Mucosa of rectum (tissue), 2 donors: ENCODE data around the gene LPIN1.

Source experiments
- H3K27ac ChIP-seq, 2 donors: one replicate each; pipeline ENCODE4 v1.7.0; 2013; ENCODE audit warnings: inconsistent platforms in 2 of 2, low read depth in 2 of 2, low read length in 2 of 2
- H3K27me3 ChIP-seq, 2 donors: one replicate each; pipeline ENCODE4 v1.7.0; 2013; ENCODE audit warnings: low read length in 2 of 2; ENCODE audit not compliant: control insufficient read depth in 2 of 2, insufficient read depth in 2 of 2
- H3K36me3 ChIP-seq, 2 donors: one replicate each; pipeline ENCODE4 v1.7.0; 2013; ENCODE audit warnings: low read length in 2 of 2; ENCODE audit not compliant: control insufficient read depth in 2 of 2, insufficient read depth in 2 of 2
- H3K4me1 ChIP-seq, 2 donors: one replicate each; pipeline ENCODE4 v1.7.0; 2013; ENCODE audit warnings: low read length in 2 of 2, mild to moderate bottlenecking in 1 of 2; ENCODE audit not compliant: control insufficient read depth in 2 of 2, insufficient read depth in 2 of 2
- H3K4me3 ChIP-seq, 2 donors: one replicate each; pipeline ENCODE4 v1.7.0; 2013; ENCODE audit warnings: low read length in 2 of 2
- H3K9ac ChIP-seq, 2 donors: one replicate each; pipeline ENCODE4 v1.7.0; 2013; ENCODE audit warnings: low read length in 2 of 2, low read depth in 1 of 2, mild to moderate bottlenecking in 1 of 2
- H3K9me3 ChIP-seq, 2 donors: one replicate each; pipeline ENCODE4 v1.7.0; 2013; ENCODE audit warnings: low read length in 2 of 2; ENCODE audit not compliant: control insufficient read depth in 2 of 2
- donor health status: healthy.
- donor health status: Normal muscosa, but diverticular disease.

The LPIN1 gene

DNA sequence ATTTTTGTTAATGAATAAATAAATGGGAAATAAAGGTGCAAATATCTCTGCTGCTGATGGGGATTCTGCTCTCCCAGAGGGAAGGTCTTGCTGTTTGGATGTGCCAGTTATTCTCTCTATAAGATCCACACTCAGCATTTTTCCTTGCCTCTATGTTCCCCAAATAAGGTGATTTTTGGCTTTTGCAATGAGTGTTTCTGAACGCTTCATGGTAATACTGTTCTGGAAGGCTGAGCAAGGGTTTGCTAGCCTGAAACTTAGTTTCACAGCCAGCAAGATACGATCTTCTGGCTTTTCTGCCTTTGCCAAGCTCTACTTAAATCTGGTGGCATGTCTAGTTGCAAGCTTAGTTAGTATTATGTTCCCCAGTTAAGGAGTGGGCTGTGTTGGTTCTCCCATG, 114.6 kb downstream of the LPIN1 start:
- Histone ChIP-seq H3K4me3 (no peak overlapping the region), H3K36me3 (no peaks in the 10 kb centered on the region), H3K27ac (no peak overlapping the region), H3K9ac (no peak overlapping the region), H3K9me3 (no peaks in the 10 kb centered on the region), H3K4me1 (no peaks in the 10 kb centered on the region), H3K27me3 (no peaks in the 10 kb centered on the region)

DNA sequence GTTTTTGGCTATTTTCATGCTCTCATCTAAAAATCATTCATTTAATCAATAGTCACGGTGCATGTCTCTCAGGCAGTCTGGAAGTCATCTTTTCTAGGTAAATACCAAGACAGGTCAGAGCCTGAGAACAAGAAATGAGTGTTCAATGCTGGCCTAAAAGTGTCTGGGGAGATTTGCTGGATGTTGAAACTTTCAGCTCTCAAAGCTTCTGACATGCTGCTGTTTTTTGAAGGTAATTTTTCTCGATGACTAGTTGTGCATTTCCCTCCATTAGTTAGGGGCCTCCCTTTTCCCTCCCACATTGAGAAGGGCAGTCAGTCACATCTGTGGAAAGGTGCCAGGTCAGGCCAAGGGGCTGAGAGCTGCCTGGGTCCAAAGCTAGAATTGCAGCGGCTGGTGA, 115.6 kb downstream of the LPIN1 start:
- H3K27ac ChIP-seq, result no peak overlapping the region
- H3K36me3 ChIP-seq, result no peaks in the 10 kb centered on the region
- H3K9ac ChIP-seq, result no peak overlapping the region
- H3K9me3 ChIP-seq, result no peaks in the 10 kb centered on the region
- H3K4me3 ChIP-seq, result no peak overlapping the region
- no peaks in the 10 kb centered on the region for H3K4me1 ChIP-seq
- no peaks in the 10 kb centered on the region for H3K27me3 ChIP-seq

DNA sequence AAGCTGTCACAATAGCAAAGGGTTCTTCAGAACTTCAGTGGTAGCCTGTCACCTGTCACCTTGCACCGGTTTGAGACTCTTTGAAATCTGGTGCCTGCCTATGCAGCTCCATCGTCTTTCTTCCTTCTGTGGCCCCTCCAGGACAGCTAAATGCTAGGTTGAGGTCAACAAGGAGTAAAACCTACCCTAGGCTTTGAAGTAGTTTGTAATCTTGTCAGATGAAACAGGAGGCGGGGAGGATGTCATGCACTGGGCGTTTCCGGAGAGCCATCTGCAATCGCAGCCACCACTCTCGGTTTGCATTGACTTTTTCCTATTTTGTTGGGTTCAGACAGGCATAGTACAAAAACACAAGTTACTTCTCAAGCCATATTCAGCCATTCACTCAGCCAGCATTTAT, 116.7 kb downstream of the LPIN1 start:
- Histone ChIP-seq H3K9me3 (no peaks in the 10 kb centered on the region), H3K4me1 (no peaks in the 10 kb centered on the region), H3K27ac (no peak overlapping the region), H3K4me3 (no peak overlapping the region), H3K27me3 (no peaks in the 10 kb centered on the region), H3K36me3 (no peaks in the 10 kb centered on the region), H3K9ac (no peak overlapping the region)

DNA sequence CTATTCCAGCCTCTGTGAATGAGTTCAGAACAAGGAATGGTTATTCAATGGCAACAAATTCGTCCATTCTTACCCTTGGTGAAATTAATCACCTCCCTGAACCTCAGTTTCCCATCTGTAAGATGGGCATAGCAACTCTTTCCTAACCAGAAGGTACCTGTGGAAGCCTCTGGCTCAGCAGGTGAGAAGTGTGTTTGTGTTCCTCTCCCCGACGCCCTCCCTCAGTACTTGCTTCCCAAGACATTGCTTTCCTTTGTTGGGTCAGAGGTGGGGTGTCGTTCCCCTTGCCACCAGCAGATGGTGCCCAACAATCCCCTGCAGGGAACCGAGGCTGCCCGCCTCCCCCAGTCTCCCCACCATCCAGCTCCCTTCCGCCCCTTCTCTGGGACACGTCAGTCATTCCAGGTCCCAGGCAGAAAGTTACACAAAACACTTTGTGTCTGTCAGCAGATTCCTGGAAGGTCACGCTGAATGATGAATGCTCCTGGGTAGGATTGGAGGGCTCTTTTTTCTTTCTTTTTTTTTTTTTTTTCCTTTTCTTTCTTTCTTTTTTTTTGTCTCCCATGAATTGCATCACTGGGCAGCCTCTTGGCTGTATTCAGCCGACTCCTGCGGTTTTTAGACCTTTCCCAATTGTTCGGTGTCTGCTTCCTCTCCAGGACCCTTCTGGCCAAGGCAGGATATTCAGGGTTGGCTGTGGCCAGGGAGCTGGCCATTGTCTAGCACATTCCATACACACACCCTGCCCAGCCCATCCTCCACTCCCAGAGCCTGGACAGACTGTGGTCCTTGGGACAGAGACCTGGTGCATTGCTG, 117.3 kb downstream of the LPIN1 start:
- H3K4me1 ChIP-seq, result no peaks in the 10 kb centered on the region
- no peaks in the 10 kb centered on the region for H3K36me3 ChIP-seq
- H3K4me3 ChIP-seq, result peak overlapping the region in 1 of 2 donors; percentile 14
- H3K27me3 ChIP-seq, result no peaks in the 10 kb centered on the region
- no peak overlapping the region for H3K9ac ChIP-seq
- H3K27ac ChIP-seq, result no peak overlapping the region
- H3K9me3 ChIP-seq, result no peaks in the 10 kb centered on the region

DNA sequence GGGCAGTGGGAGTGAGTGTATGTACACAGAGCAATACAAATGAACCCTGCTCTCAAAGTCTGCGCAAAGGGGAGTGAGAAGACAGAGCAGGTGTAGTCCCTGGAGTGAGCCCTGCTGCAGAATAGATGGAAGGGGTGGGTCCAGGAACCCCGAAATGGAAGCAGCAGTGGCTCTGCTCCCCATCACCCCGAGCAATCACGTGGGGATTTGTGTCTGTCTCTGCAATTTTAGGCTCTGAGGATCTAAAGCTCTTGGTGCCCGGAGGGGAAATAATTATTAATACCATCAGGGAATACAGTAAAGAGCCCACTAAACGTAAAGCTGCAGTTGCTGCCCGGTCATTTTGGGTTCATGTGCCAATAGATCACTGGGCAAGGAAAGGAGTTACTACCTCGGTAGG, 118.3 kb downstream of the LPIN1 start:
- no peak overlapping the region for H3K27ac ChIP-seq
- H3K27me3 ChIP-seq, result no peaks in the 10 kb centered on the region
- no peaks in the 10 kb centered on the region for H3K4me1 ChIP-seq

DNA sequence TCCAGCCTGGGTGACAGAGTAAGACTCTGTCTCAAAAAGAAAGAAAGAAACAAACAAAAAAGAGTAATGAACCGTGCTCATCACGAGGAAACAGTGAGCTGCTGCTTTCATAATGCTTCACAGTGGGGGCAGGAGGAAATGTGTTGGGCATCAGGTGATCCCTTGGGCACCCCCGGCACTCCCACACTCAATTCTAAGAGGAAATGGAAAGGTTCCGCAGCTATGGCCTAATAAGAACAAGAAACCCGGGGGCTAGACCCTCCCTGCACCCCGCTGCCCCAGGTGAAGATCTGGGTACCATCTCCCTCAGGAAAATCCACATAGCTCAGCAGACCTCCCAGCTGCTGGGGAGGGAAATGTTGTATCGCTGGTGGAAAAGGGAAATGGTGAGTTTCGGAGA, 118.9 kb downstream of the LPIN1 start:
- H3K4me3 ChIP-seq, result no peak overlapping the region
- no peaks in the 10 kb centered on the region for H3K36me3 ChIP-seq
- no peaks in the 10 kb centered on the region for H3K4me1 ChIP-seq
- H3K27ac ChIP-seq, result no peak overlapping the region
- H3K9ac ChIP-seq, result no peak overlapping the region
- no peaks in the 10 kb centered on the region for H3K27me3 ChIP-seq
- H3K9me3 ChIP-seq, result no peaks in the 10 kb centered on the region

More for the DNA sequence above, 118.3 kb downstream of the LPIN1 start:
- H3K36me3 ChIP-seq, result no peaks in the 10 kb centered on the region
- no peak overlapping the region for H3K9ac ChIP-seq
- H3K4me3 ChIP-seq, result no peak overlapping the region
- H3K9me3 ChIP-seq, result no peaks in the 10 kb centered on the region

DNA sequence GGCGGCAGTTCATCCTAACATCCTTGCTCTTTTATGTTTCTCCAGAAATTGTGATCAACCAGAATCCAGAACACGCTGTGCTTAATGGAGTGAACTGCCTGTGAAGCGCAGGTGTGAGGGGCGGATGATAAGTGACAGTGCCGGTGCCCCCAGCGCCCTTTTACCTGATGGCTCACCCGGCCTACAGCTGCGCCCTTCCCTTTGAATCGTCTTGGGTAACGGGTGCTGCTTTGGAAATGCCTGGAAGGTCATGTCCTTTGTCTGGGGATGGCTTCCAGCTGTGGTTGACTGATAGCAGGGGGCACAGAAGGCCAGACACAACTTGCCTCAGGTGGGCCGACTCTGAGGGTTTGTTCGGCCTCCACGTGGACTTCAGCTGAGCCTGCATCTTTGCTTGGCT, 119.4 kb downstream of the LPIN1 start:
- Histone ChIP-seq H3K27me3 (no peaks in the 10 kb centered on the region), H3K27ac (no peak overlapping the region), H3K9ac (no peak overlapping the region), H3K9me3 (no peaks in the 10 kb centered on the region), H3K4me1 (no peaks in the 10 kb centered on the region), H3K36me3 (no peaks in the 10 kb centered on the region), H3K4me3 (no peak overlapping the region)

DNA sequence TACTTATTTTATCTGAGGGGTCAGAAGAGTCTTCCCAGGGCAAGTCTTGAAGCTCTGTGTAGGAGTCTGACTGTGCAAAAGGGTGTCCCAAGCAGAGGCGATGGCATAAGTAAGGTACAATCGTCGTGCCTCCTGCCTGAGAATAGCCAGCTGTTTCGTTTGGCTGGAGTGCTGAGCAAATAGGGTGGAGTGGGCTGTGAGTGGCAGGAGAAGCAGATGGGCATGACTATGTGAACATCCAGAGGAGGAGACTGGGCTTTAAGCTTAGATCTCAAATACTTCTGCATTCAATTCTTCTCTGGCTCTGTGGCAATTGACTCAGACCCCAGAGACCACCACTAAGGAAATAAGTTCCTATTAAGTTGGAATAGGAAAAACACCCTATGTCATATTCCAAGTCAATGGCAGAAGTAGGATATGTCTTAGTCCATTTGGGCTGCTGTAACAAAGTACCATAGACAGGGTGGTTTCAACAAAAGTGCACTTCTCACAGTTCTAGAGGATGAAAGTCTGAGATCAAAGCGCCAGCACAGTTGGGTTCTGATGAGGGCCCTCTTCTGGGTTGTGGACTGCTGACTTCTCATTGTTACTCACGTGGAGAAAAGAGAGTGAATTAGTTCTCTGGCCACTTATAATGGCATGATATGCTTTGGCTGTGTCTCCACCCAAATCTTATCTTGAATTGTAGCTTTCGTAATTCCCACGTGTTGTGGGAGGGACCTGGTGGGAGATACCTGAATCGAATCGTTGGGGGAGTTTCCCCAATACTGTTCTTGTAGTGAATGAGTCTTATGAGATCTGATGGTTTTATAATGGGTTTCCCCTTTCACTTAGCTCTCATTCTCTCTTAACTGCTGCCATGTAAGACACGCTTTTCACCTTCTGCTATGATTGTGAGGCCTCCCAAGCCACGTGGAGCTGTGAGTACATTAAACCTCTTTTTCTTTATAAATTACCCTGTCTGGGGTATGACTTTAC, 120.2 kb downstream of the LPIN1 start:
- Histone ChIP-seq H3K4me3 (no peak overlapping the region), H3K27ac (no peak overlapping the region), H3K36me3 (no peaks in the 10 kb centered on the region), H3K9me3 (no peaks in the 10 kb centered on the region), H3K27me3 (no peaks in the 10 kb centered on the region), H3K4me1 (no peaks in the 10 kb centered on the region), H3K9ac (no peak overlapping the region)

DNA sequence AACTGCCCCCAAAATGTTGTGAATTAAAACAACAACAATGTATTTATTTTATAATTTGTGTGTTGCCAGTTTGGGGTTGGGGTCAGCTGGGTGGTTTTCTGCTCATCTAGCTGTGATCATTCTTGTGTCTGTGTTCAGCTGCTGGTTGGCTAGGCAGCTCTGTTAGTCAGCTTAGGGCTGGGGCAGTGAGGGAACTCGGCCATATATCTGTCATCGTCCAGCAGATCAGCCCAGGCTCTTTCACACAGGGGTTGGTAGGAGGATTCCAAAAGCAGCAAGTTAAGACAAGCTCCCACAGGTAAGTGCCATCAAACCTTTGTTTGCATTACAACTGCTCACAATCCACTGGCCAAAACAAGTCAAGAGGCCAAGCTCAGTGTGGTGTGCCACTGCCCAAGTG, 121.5 kb downstream of the LPIN1 start:
- no peaks in the 10 kb centered on the region for H3K27me3 ChIP-seq
- no peaks in the 10 kb centered on the region for H3K36me3 ChIP-seq
- no peak overlapping the region for H3K27ac ChIP-seq
- no peak overlapping the region for H3K4me3 ChIP-seq
- H3K4me1 ChIP-seq, result no peaks in the 10 kb centered on the region
- H3K9me3 ChIP-seq, result no peaks in the 10 kb centered on the region
- H3K9ac ChIP-seq, result no peak overlapping the region

DNA sequence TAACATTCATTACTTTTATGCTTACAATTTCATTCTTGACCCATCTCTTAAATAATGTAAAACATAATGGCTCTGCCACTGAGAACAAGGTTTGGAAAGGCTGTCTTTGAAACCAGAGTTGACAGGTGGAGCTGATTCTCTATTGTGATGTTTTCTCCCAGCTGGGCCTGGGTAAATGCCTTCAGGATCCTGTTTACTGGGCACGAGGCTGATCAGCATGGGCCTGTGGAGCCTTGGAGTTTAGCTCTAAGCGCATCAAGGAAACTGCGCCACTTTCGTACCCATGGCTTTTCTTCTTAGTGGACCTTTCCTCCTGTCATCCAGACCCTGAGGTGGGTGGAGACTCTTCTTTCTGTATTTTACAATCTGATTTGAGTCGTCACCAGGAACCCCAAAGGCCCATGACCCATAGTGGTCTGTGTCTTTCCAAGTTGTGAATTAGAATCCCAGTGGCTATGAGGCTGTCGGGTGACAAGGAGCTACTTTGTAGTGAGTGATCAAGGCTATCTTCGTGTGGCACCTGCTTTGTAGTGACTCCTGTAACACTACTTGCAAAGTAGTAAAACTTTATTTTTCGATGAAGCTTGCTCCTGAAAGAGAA, 123.1 kb downstream of the LPIN1 start:
- Histone ChIP-seq H3K9me3 (no peaks in the 10 kb centered on the region), H3K36me3 (no peaks in the 10 kb centered on the region), H3K27me3 (no peaks in the 10 kb centered on the region), H3K9ac (no peak overlapping the region), H3K4me1 (no peaks in the 10 kb centered on the region), H3K4me3 (no peak overlapping the region), H3K27ac (no peak overlapping the region)
